Lung (tissue), 12 donors: Measurements from ENCODE around the gene MCOLN3. TPM values are rescaled to one million over a fixed set of nuclear protein-coding genes. Genes with fewer than 3 reads are reported as not detected.

Source experiments
- ATAC-seq: fragments of 200-7000 bp; cut with Tn5 transposase; one replicate; pipeline ENCODE4 v1.9.1; 2020; ENCODE audit warnings: moderate number of reproducible peaks; ENCODE audit not compliant: insufficient read depth, low FRiP score
- DNase-seq, 3 donors: peaks; one replicate each; pipeline ENCODE4 v3.0.0-alpha.2; 2013 to 2017
- H3K27ac ChIP-seq, 2 donors: one replicate each; pipeline ENCODE4 v1.5.1; 2013; ENCODE audit warnings: mild to moderate bottlenecking in 2 of 2, moderate library complexity in 2 of 2, control low read depth in 1 of 2, inconsistent platforms in 1 of 2, low read depth in 1 of 2, low read length in 1 of 2
- H3K27me3 ChIP-seq, 3 donors: one replicate each; pipeline ENCODE4 v1.5.1; 2013; ENCODE audit warnings: low read length in 2 of 3; ENCODE audit not compliant: control insufficient read depth in 3 of 3, insufficient read depth in 3 of 3
- H3K36me3 ChIP-seq, 4 donors: one replicate each; pipeline ENCODE4 v1.5.1; 2013; ENCODE audit warnings: low read length in 4 of 4, mild to moderate bottlenecking in 1 of 4, moderate library complexity in 1 of 4; ENCODE audit not compliant: control insufficient read depth in 4 of 4, insufficient read depth in 4 of 4
- H3K4me1 ChIP-seq, 5 donors: one replicate each; pipeline ENCODE4 v1.5.1; 2013; ENCODE audit warnings: low read length in 5 of 5, mild to moderate bottlenecking in 2 of 5, moderate library complexity in 1 of 5; ENCODE audit not compliant: control insufficient read depth in 5 of 5, insufficient read depth in 5 of 5
- H3K4me3 ChIP-seq: one replicate; pipeline ENCODE4 v1.5.1; 2013; ENCODE audit warnings: mild to moderate bottlenecking, control low read depth, moderate library complexity
- H3K9ac ChIP-seq, 2 donors: one replicate each; pipeline ENCODE4 v1.5.1; 2013; ENCODE audit warnings: low read length in 2 of 2, control low read depth in 1 of 2; ENCODE audit not compliant: insufficient read depth in 1 of 2
- H3K9me3 ChIP-seq, 4 donors: one replicate each; pipeline ENCODE4 v1.5.1; 2013; ENCODE audit warnings: low read length in 3 of 4, mild to moderate bottlenecking in 1 of 4, moderate library complexity in 1 of 4; ENCODE audit not compliant: control insufficient read depth in 4 of 4, insufficient read depth in 3 of 4
- WGBS, 2 donors: extraction: QIAGEN DNeasy Blood & Tissue Kit; methylation state at CpG; one replicate each; pipeline ENCODE4 v1.1.7; 2013; 5-methylcytosine and 5-hydroxymethylcytosine counted together
- polyA plus RNA-seq, 2 donors: library from polyadenylated mRNA; stranded (reverse); fragments of 200-250 nt; gene quantifications; one replicate each; pipeline ENCODE4 v1.2.1, GENCODE V29; 2013
- total RNA-seq, 2 donors: library from RNA; depleted of rRNA in 1 of 2; stranded (reverse); fragments of >200 nt in 1 of 2; gene quantifications; one replicate each; pipeline ENCODE4 v1.2.1, GENCODE V29; 2014 to 2021
- TF ChIP-seq, protein P1 (sequence below): IDR thresholded peaks from 2 replicates; pipeline ENCODE4 v1.5.1; 2012; ENCODE audit warnings: mild to moderate bottlenecking; ENCODE audit errors: control extremely low read depth, extremely low read depth
- donor health status: control.
- donor health status: control.
- donor health status: Bipolar disorder and iron deficiency.
- donor health status: healthy.
- donor health status: DM: yes; HTN: yes; CAD: no.

The MCOLN3 gene
- total and polyA plus RNA-seq, 4 donors: 0.68 to 4.5 (median 2.5) TPM

DNA sequence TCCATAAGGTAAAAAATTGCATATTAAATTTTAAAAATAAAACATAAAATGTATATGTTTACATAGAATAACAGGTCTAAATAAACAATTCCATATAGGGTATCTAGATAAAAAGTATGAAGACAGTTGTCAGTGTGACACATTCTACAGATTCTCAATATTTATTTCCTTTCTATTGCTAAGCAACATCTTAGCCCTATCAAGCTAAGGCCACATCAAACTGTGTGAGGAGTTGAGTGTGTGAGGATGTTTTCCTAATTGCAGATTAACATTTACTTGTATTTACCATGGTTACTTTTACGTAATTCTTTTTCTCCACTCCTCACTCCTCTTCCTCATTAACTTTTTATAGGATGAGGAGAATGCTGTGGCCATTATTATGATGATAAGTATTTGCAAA, 41.9 kb upstream of the MCOLN3 start:
- 84 to 91% methylated on average over 1 of the region's 1 CpG for WGBS, 2 donors
- ATAC-seq: no peak
- TF ChIP-seq, protein P1, sequence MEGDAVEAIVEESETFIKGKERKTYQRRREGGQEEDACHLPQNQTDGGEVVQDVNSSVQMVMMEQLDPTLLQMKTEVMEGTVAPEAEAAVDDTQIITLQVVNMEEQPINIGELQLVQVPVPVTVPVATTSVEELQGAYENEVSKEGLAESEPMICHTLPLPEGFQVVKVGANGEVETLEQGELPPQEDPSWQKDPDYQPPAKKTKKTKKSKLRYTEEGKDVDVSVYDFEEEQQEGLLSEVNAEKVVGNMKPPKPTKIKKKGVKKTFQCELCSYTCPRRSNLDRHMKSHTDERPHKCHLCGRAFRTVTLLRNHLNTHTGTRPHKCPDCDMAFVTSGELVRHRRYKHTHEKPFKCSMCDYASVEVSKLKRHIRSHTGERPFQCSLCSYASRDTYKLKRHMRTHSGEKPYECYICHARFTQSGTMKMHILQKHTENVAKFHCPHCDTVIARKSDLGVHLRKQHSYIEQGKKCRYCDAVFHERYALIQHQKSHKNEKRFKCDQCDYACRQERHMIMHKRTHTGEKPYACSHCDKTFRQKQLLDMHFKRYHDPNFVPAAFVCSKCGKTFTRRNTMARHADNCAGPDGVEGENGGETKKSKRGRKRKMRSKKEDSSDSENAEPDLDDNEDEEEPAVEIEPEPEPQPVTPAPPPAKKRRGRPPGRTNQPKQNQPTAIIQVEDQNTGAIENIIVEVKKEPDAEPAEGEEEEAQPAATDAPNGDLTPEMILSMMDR: no peak
- Histone ChIP-seq H3K27ac (no peak overlapping the region), H3K4me3 (no peak overlapping the region), H3K36me3 (peaks cover 0 to 3% (median 0%) of the 10 kb centered on the region in 4 donors), H3K27me3 (no peaks in the 10 kb centered on the region), H3K9me3 (no peaks in the 10 kb centered on the region), H3K9ac (no peak overlapping the region), H3K4me1 (peaks cover 0 to 6% (median 0%) of the 10 kb centered on the region in 5 donors)
- peak in 2 of 3 donors; percentile 17 to 25 for DNase-seq

DNA sequence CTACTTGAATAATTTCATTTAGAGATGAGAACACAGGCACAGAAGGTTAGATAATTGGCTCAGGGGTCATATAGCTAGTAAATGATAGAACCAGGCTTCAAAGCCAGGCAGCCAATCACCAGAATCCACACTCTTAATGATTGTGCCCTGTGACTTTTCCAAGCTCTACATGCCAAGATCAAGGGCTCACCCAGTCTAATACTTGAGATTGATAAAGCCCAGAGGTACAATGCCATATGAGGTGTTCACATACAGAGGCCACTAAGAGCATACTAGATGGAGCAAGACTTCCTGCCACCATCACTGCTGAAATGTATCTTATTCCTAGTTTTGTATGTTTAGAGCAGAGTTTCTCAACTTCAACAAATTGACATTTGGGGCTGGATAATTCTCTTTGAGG, 40.9 kb upstream of the MCOLN3 start:
- H3K36me3 ChIP-seq: peaks cover 0 to 1% (median 0%) of the 10 kb centered on the region in 4 donors
- TF ChIP-seq, protein P1: no peak
- ATAC-seq: no peak
- no peak overlapping the region for H3K4me3 ChIP-seq
- no peak overlapping the region for H3K27ac ChIP-seq
- DNase-seq: no peak
- H3K9me3 ChIP-seq: no peaks in the 10 kb centered on the region
- no peaks in the 10 kb centered on the region for H3K27me3 ChIP-seq
- peaks cover 0 to 6% (median 0%) of the 10 kb centered on the region in 5 donors for H3K4me1 ChIP-seq
- no peak overlapping the region for H3K9ac ChIP-seq

DNA sequence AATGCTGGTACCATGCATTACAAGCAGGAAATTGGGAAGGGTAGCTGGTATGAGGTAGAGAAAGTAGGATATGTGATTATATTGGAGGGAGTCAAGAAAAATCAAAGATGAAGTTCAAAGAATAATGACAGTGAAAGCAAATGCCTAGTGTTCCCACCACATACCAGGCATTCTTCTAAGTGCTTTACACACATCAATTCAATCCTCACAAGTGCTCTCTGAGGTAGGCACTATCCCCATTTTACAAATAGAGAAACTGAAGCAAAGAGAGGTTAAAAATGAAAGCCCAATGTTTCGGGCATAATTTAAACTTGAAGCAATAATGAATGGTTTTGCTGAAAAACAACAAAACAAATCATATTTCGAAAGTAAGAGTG, 40.1 kb upstream of the MCOLN3 start:
- no peaks in the 10 kb centered on the region for H3K9me3 ChIP-seq
- TF ChIP-seq, protein P1: no peak
- peaks cover 0 to 6% (median 0%) of the 10 kb centered on the region in 5 donors for H3K4me1 ChIP-seq
- DNase-seq (no peak), ATAC-seq (no peak)
- no peak overlapping the region for H3K27ac ChIP-seq
- 66 to 78% methylated on average over 2 of the region's 2 CpGs for WGBS, 2 donors
- H3K4me3 ChIP-seq: no peak overlapping the region
- no peak overlapping the region for H3K9ac ChIP-seq
- H3K36me3 ChIP-seq: no peaks in the 10 kb centered on the region
- no peaks in the 10 kb centered on the region for H3K27me3 ChIP-seq
